NCI-H2171 (cell line): ENCODE measurements around the gene PCDHGA6.

ENCODE experiments used
- DNase-seq: peaks from one replicate; lab custom pipeline; 2025; lab: John Stamatoyannopoulos, UW

Gene PCDHGA6

GRCh38 chr5:141419074-141419880 lies 45.6 kb downstream of the PCDHGA6 start:
- DNase-seq = no peak

- no peak for DNase-seq
Observed at GRCh38 chr5:141420855-141421488, 47.3 kb downstream of the PCDHGA6 start, which contains the start of gene PCDHGA11. TSS of gene PCDHGA11 (plus strand) at chr5:141421051. CDS start at chr5:141421228, 177 bp downstream.

GRCh38 chr5:141421489-141421855 lies 47.8 kb downstream of the PCDHGA6 start:
- no peak for DNase-seq

- no peak for DNase-seq
Observed at GRCh38 chr5:141422742-141423291, 49.1 kb downstream of the PCDHGA6 start.

- DNase-seq = no peak
Observed at GRCh38 chr5:141427783-141428426, 54.2 kb downstream of the PCDHGA6 start.
